GM04504 (cell line): ENCODE results near the gene NDUFS2.
A peak's percentile ranks its signal among the peaks of the same experiment; 100 is the strongest.
"Not testable (repeated sequence)": the region's sequence is repeated elsewhere in the genome, so short reads cannot be mapped to it uniquely, and the experiment has no call there.

Source experiments
- DNase-seq: peaks from one replicate; pipeline ENCODE4 v3.0.0-alpha.2; 2012; ENCODE audit warnings: low read depth

Gene NDUFS2

GRCh38 chr1:161220002-161220401, 17.8 kb downstream of the NDUFS2 start:
- no peak for DNase-seq

GRCh38 chr1:161222175-161223019, 20.2 kb downstream of the NDUFS2 start:
- no peak for DNase-seq

GRCh38 chr1:161223805-161224694, 21.9 kb downstream of the NDUFS2 start:
- DNase-seq: no peak

- DNase-seq: not testable (repeated sequence)
Observed at GRCh38 chr1:161224695-161225087, 22.5 kb downstream of the NDUFS2 start.

GRCh38 chr1:161225178-161225533, 23.0 kb downstream of the NDUFS2 start:
- no peak for DNase-seq

- peak; percentile 99 for DNase-seq
Observed at GRCh38 chr1:161225534-161226319, 23.6 kb downstream of the NDUFS2 start, which contains the start of gene TOMM40L. TSS of gene TOMM40L (plus strand) at chr1:161226060. CDS start at chr1:161226490, 430 bp downstream.

- DNase-seq: no peak
Observed at GRCh38 chr1:161226320-161226711, 24.1 kb downstream of the NDUFS2 start.

GRCh38 chr1:161226759-161227158, 24.6 kb downstream of the NDUFS2 start:
- DNase-seq: no peak

- no peak for DNase-seq
Observed at GRCh38 chr1:161227196-161227871, 25.2 kb downstream of the NDUFS2 start.

GRCh38 chr1:161228032-161228431, 25.9 kb downstream of the NDUFS2 start:
- DNase-seq: no peak

GRCh38 chr1:161229896-161230295, 27.7 kb downstream of the NDUFS2 start:
- no peak for DNase-seq

GRCh38 chr1:161230762-161231161, 28.6 kb downstream of the NDUFS2 start:
- no peak for DNase-seq

- DNase-seq: no peak
Observed at GRCh38 chr1:161233102-161233501, 30.9 kb downstream of the NDUFS2 start.

- DNase-seq: no peak
Observed at GRCh38 chr1:161235957-161236775, 34.0 kb downstream of the NDUFS2 start.

- no peak for DNase-seq
Observed at GRCh38 chr1:161238039-161238473, 35.9 kb downstream of the NDUFS2 start, which contains the start of gene NR1I3. TSS of gene NR1I3 (minus strand) at chr1:161238203. CDS start at chr1:161236565, 1,638 bp downstream.

- DNase-seq: no peak
Observed at GRCh38 chr1:161241682-161242081, 39.5 kb downstream of the NDUFS2 start.

GRCh38 chr1:161242313-161242712, 40.1 kb downstream of the NDUFS2 start:
- DNase-seq: no peak

GRCh38 chr1:161244888-161245287, 42.7 kb downstream of the NDUFS2 start:
- DNase-seq: no peak

GRCh38 chr1:161250100-161250499, 47.9 kb downstream of the NDUFS2 start:
- not testable (repeated sequence) for DNase-seq

- DNase-seq: no peak
Observed at GRCh38 chr1:161250829-161251228, 48.7 kb downstream of the NDUFS2 start.
